ENCODE results near the gene TEX55. TPM values are rescaled to one million over a fixed set of nuclear protein-coding genes. Genes with fewer than 3 reads are reported as not detected.

The TEX55 gene
- not detected for total RNA-seq
- not detected for polyA plus RNA-seq
- long read RNA-seq, donor 1 = 0 reads
- long read RNA-seq, donor 2 = 0 reads

GRCh38 chr3:119145500-119146167 is at the start of gene TEX55:
Gene TEX55 (plus strand): TSS chr3:119146165. CDS start chr3:119146190, 25 bp downstream.
- Histone ChIP-seq H3K27me3 (replicated peaks in 1 of 7) (no peaks in the 10 kb centered on the region), H3K9me3 (no peaks in the 10 kb centered on the region), H3K27ac (no peak within 1 kb of the TSS), H3K4me3 (no peak within 1 kb of the TSS), H3K4me1 (no peaks in the 10 kb centered on the region), H3K36me3 (no peaks in the 10 kb centered on the region)
- WGBS, 5 donors = 76 to 86% (median 83%) methylated on average over 14 to 23 of the region's 23 CpGs
- no peak for DNase-seq
- intact Hi-C loops (cut with DNase I; ENCODE audit: low total_unique reads) = no loop called here
- no peak for TF ChIP-seq POLR2AphosphoS5 (IDR thresholded peaks at IDR 0.05)
- TF ChIP-seq CTCF (IDR thresholded peaks at IDR 0.05 in 8 of 11, conservative IDR thresholded peaks at IDR 0.05 in 3 of 11) = peak in 8 of 11 experiments; percentile 16 to 50 (median 30)
- TF ChIP-seq POLR2A (IDR thresholded peaks at IDR 0.05) = no peak

GRCh38 chr3:119098003-119098402 is 48.0 kb upstream of the TEX55 start:
- Histone ChIP-seq H3K36me3 (no peaks in the 10 kb centered on the region), H3K9me3 (no peaks in the 10 kb centered on the region), H3K27me3 (replicated peaks in 1 of 7) (no peaks in the 10 kb centered on the region), H3K4me3 (no peak overlapping the region), H3K4me1 (no peaks in the 10 kb centered on the region), H3K27ac (no peak overlapping the region)
- no peak for DNase-seq
- intact Hi-C loops (cut with DNase I; ENCODE audit: low total_unique reads) = loop anchor here (5.0 kb wide), 1 partner anchor 211 kb away; no protein-coding TSS in a partner anchor
- TF ChIP-seq POLR2AphosphoS5 (IDR thresholded peaks at IDR 0.05) (no peak), CTCF (IDR thresholded peaks at IDR 0.05 in 8 of 11, conservative IDR thresholded peaks at IDR 0.05 in 3 of 11) (no peak), POLR2A (IDR thresholded peaks at IDR 0.05) (no peak)
- WGBS, 5 donors = 93 to 96% (median 95%) methylated on average over 3 of the region's 3 CpGs

GRCh38 chr3:119098619-119099222 is 47.2 kb upstream of the TEX55 start:
- Histone ChIP-seq H3K27me3 (replicated peaks in 1 of 7) (no peaks in the 10 kb centered on the region), H3K4me3 (no peak overlapping the region), H3K4me1 (no peaks in the 10 kb centered on the region), H3K27ac (no peak overlapping the region), H3K9me3 (no peaks in the 10 kb centered on the region), H3K36me3 (no peaks in the 10 kb centered on the region)
- TF ChIP-seq POLR2AphosphoS5 (IDR thresholded peaks at IDR 0.05) (no peak), CTCF (IDR thresholded peaks at IDR 0.05 in 8 of 11, conservative IDR thresholded peaks at IDR 0.05 in 3 of 11) (peak in 9 of 11 experiments; percentile 16 to 64 (median 51))
- 26 to 30% (median 28%) methylated on average over 3 of the region's 3 CpGs for WGBS, 5 donors
- intact Hi-C loops (cut with DNase I; ENCODE audit: low total_unique reads) = loop anchor here (5.0 kb wide), 1 partner anchor 211 kb away; no protein-coding TSS in a partner anchor
- DNase-seq = no peak

- DNase-seq = no peak
- 52 to 71% (median 56%) methylated on average over 2 of the region's 2 CpGs for WGBS, 5 donors
- Histone ChIP-seq H3K4me1 (no peaks in the 10 kb centered on the region), H3K9me3 (no peaks in the 10 kb centered on the region), H3K4me3 (no peak overlapping the region), H3K27me3 (replicated peaks in 1 of 7) (no peaks in the 10 kb centered on the region), H3K27ac (no peak overlapping the region), H3K36me3 (no peaks in the 10 kb centered on the region)
- no peak for TF ChIP-seq POLR2AphosphoS5 (IDR thresholded peaks at IDR 0.05)
- no peak for TF ChIP-seq CTCF (IDR thresholded peaks at IDR 0.05 in 8 of 11, conservative IDR thresholded peaks at IDR 0.05 in 3 of 11)
- no peak for TF ChIP-seq POLR2A (IDR thresholded peaks at IDR 0.05)
- intact Hi-C loops (cut with DNase I; ENCODE audit: low total_unique reads) = loop anchor here (5.0 kb wide), 1 partner anchor 212 kb away; no protein-coding TSS in a partner anchor
These were observed 46.2 kb upstream of the TEX55 start for GRCh38 chr3:119099785-119100184.

Data from spleen (tissue), 13 donors.